K562 (cell line): Measurements from ENCODE around the gene CCDC61. TPM values are rescaled to one million over a fixed set of nuclear protein-coding genes. Genes with fewer than 3 reads are reported as not detected.
A peak's percentile ranks its signal among the peaks of the same experiment; 100 is the strongest.

Experiments
- ATAC-seq: fragments of 200-7000 bp; cut with Tn5 transposase; 3 replicates; pipeline ENCODE4 v1.9.1; 2020; ENCODE audit warnings: moderate library complexity
- BruUV-seq: library from RNA; stranded (reverse); fragments of 400-500 nt; replicated peaks from 2 replicates; lab custom pipeline; 2021; lab: Mats Ljungman, UMichigan
- CTCF ChIA-PET: fragments of 300-600 bp; formaldehyde crosslinking; extraction: SDS; loops from one replicate; lab custom pipeline; 2021; ENCODE audit warnings: low intra/inter-chr PET ratio; lab: Yijun Ruan, JAX
- POLR2A ChIA-PET: fragments of 300-600, 350-650 bp; sonication (Branson Sonifier 250); formaldehyde crosslinking; extraction: SDS; loops from one replicate; lab custom pipeline; 2021; ENCODE audit warnings: antibody characterized with exemption, inconsistent platforms; lab: Yijun Ruan, JAX
- DNase-seq, 4 experiments: peaks; one replicate each; pipeline versions ENCODE4 v3.0.0 to v3.0.0-alpha.2; 2011 to 2018; ENCODE audit warnings: low spot score in 3 of 4, mixed read lengths in 3 of 4; ENCODE audit errors: extremely low read depth in 1 of 4
- FAIRE-seq: peaks from 2 replicates; lab custom pipeline; 2011; peaks lifted over from hg19 to GRCh38; lab: Jason Lieb, UNC
- H2AFZ ChIP-seq: 2 replicates; pipeline ENCODE4 v1.6.0; 2011; ENCODE audit warnings: low read depth, low read length, control low read depth, inconsistent platforms
- H3K27ac ChIP-seq: fragments of 200-600 bp; 3 replicates; pipeline ENCODE4 v1.8.0; 2011; ENCODE audit warnings: low read depth, mild to moderate bottlenecking, control low read depth, inconsistent platforms, low read length, moderate library complexity, mixed read lengths; ENCODE audit errors: extremely low read depth
- H3K27me3 ChIP-seq, 2 experiments: fragments of 300-600 bp in 1 of 2; 2 replicates in 1 of 2; 3 replicates in 1 of 2; pipeline versions ENCODE4 v1.6.0 to v1.8.0; 2011; ENCODE audit warnings: inconsistent platforms in 2 of 2, low read length in 2 of 2, mild to moderate bottlenecking in 1 of 2, mixed read lengths in 1 of 2, moderate library complexity in 1 of 2; ENCODE audit not compliant: control insufficient read depth in 2 of 2, insufficient read depth in 2 of 2
- H3K36me3 ChIP-seq: fragments of 300-600 bp; 3 replicates; pipeline ENCODE4 v1.8.0; 2011; ENCODE audit warnings: mild to moderate bottlenecking, low read length, inconsistent platforms; ENCODE audit not compliant: control insufficient read depth, insufficient read depth
- H3K4me1 ChIP-seq, 2 experiments: fragments of 200-600 bp in 1 of 2; replicated peaks in 1 of 2; 2 replicates in 1 of 2; 3 replicates in 1 of 2; pipeline versions ENCODE4 v1.5.1 to v1.8.0; 2011; ENCODE audit warnings: inconsistent platforms in 2 of 2, low read length in 2 of 2, mild to moderate bottlenecking in 1 of 2, mixed read lengths in 1 of 2, moderate library complexity in 1 of 2; ENCODE audit not compliant: control insufficient read depth in 2 of 2, insufficient read depth in 2 of 2
- H3K4me2 ChIP-seq: 2 replicates; pipeline ENCODE4 v1.6.1; 2011; ENCODE audit warnings: low read length, control low read depth, inconsistent platforms, mixed read lengths; ENCODE audit not compliant: insufficient read depth
- H3K4me3 ChIP-seq: fragments of 200-600 bp; sonication (generic), shearing (Covaris generic); 2 replicates; pipeline ENCODE4 v1.5.1; 2016; ENCODE audit warnings: control low read depth, inconsistent platforms
- H3K79me2 ChIP-seq: fragments of 200-600 bp; 3 replicates; pipeline ENCODE4 v1.8.0; 2011; ENCODE audit warnings: low read length, inconsistent platforms; ENCODE audit not compliant: control insufficient read depth, insufficient read depth
- H3K9ac ChIP-seq, 2 experiments: 2 replicates each; pipeline versions ENCODE4 v1.6.0 to v1.6.1; 2011; ENCODE audit warnings: low read depth in 2 of 2, low read length in 2 of 2, control low read depth in 1 of 2, inconsistent platforms in 1 of 2, mild to moderate bottlenecking in 1 of 2, mixed read lengths in 1 of 2; ENCODE audit not compliant: insufficient read depth in 1 of 2
- H3K9me1 ChIP-seq: one replicate; pipeline ENCODE4 v1.6.0; 2011; ENCODE audit warnings: inconsistent platforms, mild to moderate bottlenecking, low read length, moderate library complexity; ENCODE audit not compliant: control insufficient read depth, insufficient read depth
- H3K9me3 ChIP-seq: replicated peaks from 2 replicates; pipeline ENCODE4 v1.5.1; 2011; ENCODE audit warnings: low read depth, low read length, inconsistent platforms; ENCODE audit not compliant: control insufficient read depth, insufficient read depth
- H4K20me1 ChIP-seq: replicated peaks from 2 replicates; pipeline ENCODE4 v1.6.1; 2011; ENCODE audit warnings: low read length, inconsistent platforms, mixed read lengths; ENCODE audit not compliant: control insufficient read depth, insufficient read depth
- ARID1B ChIP-seq: fragments of 450-650 bp; IDR thresholded peaks from 2 replicates; pipeline ENCODE4 v1.6.1; 2016; ENCODE audit warnings: antibody characterized with exemption, mild to moderate bottlenecking, inconsistent platforms
- CHD2 ChIP-seq: IDR thresholded peaks from 2 replicates; pipeline ENCODE4 v1.6.1; 2011; ENCODE audit warnings: low read depth, low read length
- CREM ChIP-seq: IDR thresholded peaks from 2 replicates; pipeline ENCODE4 v1.6.1; 2014; ENCODE audit warnings: antibody characterized with exemption, low read depth
- CTCFL ChIP-seq: IDR thresholded peaks from 2 replicates; pipeline ENCODE4 v1.6.1; 2011; ENCODE audit warnings: borderline replicate concordance, low read depth, mild to moderate bottlenecking, moderate library complexity, low read length; ENCODE audit not compliant: insufficient read depth, poor library complexity, severe bottlenecking
- LCOR ChIP-seq: sonication (generic); formaldehyde crosslinking; IDR thresholded peaks from 2 replicates; pipeline ENCODE4 v1.8.0; 2022; ENCODE audit warnings: mild to moderate bottlenecking, missing genetic modification reagents
- NFIC ChIP-seq: fragments of 450-650 bp; IDR thresholded peaks from 2 replicates; pipeline ENCODE4 v1.6.1; 2017; ENCODE audit warnings: mild to moderate bottlenecking, inconsistent platforms
- NR4A1 ChIP-seq, 2 experiments: fragments of 250-450 bp in 1 of 2; fragments of 450-650 bp in 1 of 2; sonication (Bioruptor Pico) in 1 of 2; IDR thresholded peaks; 2 replicates each; pipeline versions ENCODE4 v1.4.0 to v1.6.1; 2016 to 2020; ENCODE audit warnings: mild to moderate bottlenecking in 2 of 2, missing compliant biosample characterization in 1 of 2, missing genetic modification characterization in 1 of 2, moderate library complexity in 1 of 2
- SP2 ChIP-seq: IDR thresholded peaks from 2 replicates; pipeline ENCODE4 v1.6.1; 2011; ENCODE audit warnings: mild to moderate bottlenecking, low read depth, low read length, moderate library complexity; ENCODE audit not compliant: poor library complexity, severe bottlenecking; ENCODE audit errors: extremely low read depth
- TFAP4 ChIP-seq: sonication (generic); formaldehyde crosslinking; IDR thresholded peaks from 2 replicates; pipeline ENCODE4 v1.8.0; 2022; ENCODE audit warnings: missing genetic modification reagents, mild to moderate bottlenecking, moderate library complexity, borderline replicate concordance
- ZFPM2 ChIP-seq: fragments of 250-450 bp; sonication (Bioruptor Pico); IDR thresholded peaks from 2 replicates; pipeline ENCODE4 v1.5.1; 2022; ENCODE audit warnings: mild to moderate bottlenecking
- ZNF75A ChIP-seq: fragments of 450-650 bp; formaldehyde crosslinking; IDR thresholded peaks from 2 replicates; pipeline ENCODE4 v1.4.0; 2020; ENCODE audit warnings: mild to moderate bottlenecking
- ZNF76 ChIP-seq: fragments of 250-450 bp; sonication (Bioruptor Pico); IDR thresholded peaks from 2 replicates; pipeline ENCODE4 v1.4.0; 2020; ENCODE audit warnings: mild to moderate bottlenecking, moderate library complexity, borderline replicate concordance
- ZZZ3 ChIP-seq: fragments of 450-650 bp; IDR thresholded peaks from 2 replicates; pipeline ENCODE4 v1.6.1; 2016; ENCODE audit warnings: antibody characterized with exemption, mild to moderate bottlenecking, moderate library complexity
- WGBS: fragments of 100-300 bp; shearing (Covaris generic); methylation state at CpG from one replicate; pipeline ENCODE4 v1.1.6; 2016; ENCODE audit warnings: low coverage, mixed read lengths; ENCODE audit not compliant: insufficient coverage; ENCODE audit errors: missing lambda C conversion rate; 5-methylcytosine and 5-hydroxymethylcytosine counted together
- in situ Hi-C: fragments of 300-500 bp; cut with MboI; formaldehyde crosslinking; loops from 4 replicates; pipeline ENCODE4 v1.15.0; 2018; ENCODE audit warnings: inconsistent platforms, mixed read lengths
- intact Hi-C: fragments of 100-400 bp; cut with micrococcal nuclease; formaldehyde crosslinking; loops from 2 replicates; pipeline ENCODE4 v1.14.2; 2022
- polyA plus RNA-seq, 8 experiments: library from polyadenylated mRNA; depleted of rRNA in 4 of 8; stranded (reverse) in 5 of 8; unstranded in 3 of 8; fragments of >200 nt; fragmentation: Nextera tagmentation in 2 of 8; fragmentation: Illumina TruSeq in 1 of 8; extraction: Ambion mirVana in 2 of 8; extraction: Trizol in 1 of 8; gene quantifications; 2 replicates each; pipeline versions ENCODE4 v1.2.1 to v1.2.3, GENCODE V29; 2011 to 2014; ENCODE audit warnings: inconsistent platforms in 1 of 8, missing spikeins in 1 of 8
- total RNA-seq, 7 experiments: library from RNA; depleted of rRNA in 6 of 7; stranded (reverse); fragments of >200 nt in 6 of 7; fragmentation: Illumina TruSeq in 2 of 7; extraction: Trizol in 2 of 7; gene quantifications; 2 replicates each; pipeline versions ENCODE4 v1.2.1 to v1.2.3, GENCODE V29; 2011 to 2021; ENCODE audit warnings: low replicate concordance in 1 of 7

The CCDC61 gene
- total and polyA plus RNA-seq, 9 of the 15 experiments (the other 6 are each of a cell fraction or from before 2014, with no cell fraction given), result 0.07 to 27.0 (median 10.3) TPM

- peak; percentile 82 for TF ChIP-seq ZNF75A (CRISPR knock-in tag)
- TF ChIP-seq CHD2, result no peak
- TF ChIP-seq, all 486 proteins: peak for 1
- FAIRE-seq (no peak), ATAC-seq (no peak), DNase-seq (no peak)
- Histone ChIP-seq H2AFZ (no peak overlapping the region), H3K79me2 (no peaks in the 10 kb centered on the region), H3K4me1 (peaks cover 0 to 8% of the 10 kb centered on the region in 2 experiments; a peak in 1 of 5 replicates), H3K9me3 (no peaks in the 10 kb centered on the region), H3K27me3 (peaks cover 10 to 30% of the 10 kb centered on the region in 2 experiments), H4K20me1 (no peaks in the 10 kb centered on the region), H3K9ac (no peak overlapping the region), H3K4me2 (no peak overlapping the region), H3K27ac (no peak overlapping the region), H3K36me3 (no peaks in the 10 kb centered on the region), H3K4me3 (no peak overlapping the region), H3K9me1 (no peaks in the 10 kb centered on the region)
- WGBS, result 8% methylated on average over 1 of the region's 1 CpG
- intact Hi-C loops, result no loop called here
- ChIA-PET POLR2A (no interaction called here), CTCF (no interaction called here)
- in situ Hi-C loops, result no loop called here
- no TSS peak for BruUV-seq
Measured at GRCh38 chr19:46043519-46043918, 48.3 kb downstream of the CCDC61 start.

GRCh38 chr19:46049597-46049996, 54.3 kb downstream of the CCDC61 start:
- POLR2A ChIA-PET, result no interaction called here
- no peak for TF ChIP-seq ZZZ3
- peak; percentile 47; the same call in 1 of the 2 replicates for TF ChIP-seq NFIC
- TF ChIP-seq CTCFL, result peak; percentile 12
- TF ChIP-seq ZNF76, result no peak
- no peak for TF ChIP-seq ZFPM2
- 0 out of 2 replicates have a peak, but pooled peaks have one; percentile 12 for TF ChIP-seq CREM
- no peak for TF ChIP-seq ARID1B
- TF ChIP-seq SP2, result no peak
- TF ChIP-seq NR4A1 (CRISPR knock-in tag; IDR thresholded peaks at IDR 0.05), result no peak
- no peak for TF ChIP-seq NR4A1 (tag; IDR thresholded peaks at IDR 0.05)
- no peak for TF ChIP-seq LCOR (CRISPR knock-in tag)
- peak; percentile 25; the same call in 1 of the 2 replicates for TF ChIP-seq TFAP4

More at GRCh38 chr19:46049597-46049996, 54.3 kb downstream of the CCDC61 start:
- CTCF ChIA-PET, result interaction anchor here (1.6 kb wide), 1 partner anchor 216 kb away, joined by 4 read pairs; no protein-coding TSS in a partner anchor
- H3K4me3 ChIP-seq, result no peak overlapping the region
- no peaks in the 10 kb centered on the region for H3K9me1 ChIP-seq
- no peaks in the 10 kb centered on the region for H4K20me1 ChIP-seq
- H3K4me2 ChIP-seq, result no peak overlapping the region
- no peak overlapping the region for H3K9ac ChIP-seq
- no peak for FAIRE-seq
- no TSS peak for BruUV-seq
- H3K9me3 ChIP-seq, result no peaks in the 10 kb centered on the region
- H3K36me3 ChIP-seq, result no peaks in the 10 kb centered on the region
- WGBS, result 12% methylated on average over 7 of the region's 7 CpGs
- peak; percentile 67 for ATAC-seq
- in situ Hi-C loops (no loop called here), intact Hi-C loops (no loop called here)
- peak in 1 of 4 experiments; percentile 38 for DNase-seq
- H3K27me3 ChIP-seq, result peaks cover 0 to 7% of the 10 kb centered on the region in 2 experiments; a peak in 1 of 5 replicates
- H3K79me2 ChIP-seq, result no peaks in the 10 kb centered on the region
- no peaks in the 10 kb centered on the region for H3K4me1 ChIP-seq
- no peak overlapping the region for H2AFZ ChIP-seq
- H3K27ac ChIP-seq, result no peak overlapping the region
